ENCODE data around the gene NAV2.

The NAV2 gene

GRCh38 chr11:19805827-19806226 lies 93.2 kb downstream of the NAV2 start:
- no peak for DNase-seq (ENCODE audit: low read depth in 2 of 2)

GRCh38 chr11:19806251-19806650 lies 93.6 kb downstream of the NAV2 start:
- no peak for DNase-seq (ENCODE audit: low read depth in 2 of 2)

GRCh38 chr11:19808076-19808911 lies 95.7 kb downstream of the NAV2 start:
- no peak for DNase-seq (ENCODE audit: low read depth in 2 of 2)

GRCh38 chr11:19810852-19811251 lies 98.2 kb downstream of the NAV2 start:
- DNase-seq (ENCODE audit: low read depth in 2 of 2) = no peak

GRCh38 chr11:19811380-19811779 lies 98.7 kb downstream of the NAV2 start:
- DNase-seq (ENCODE audit: low read depth in 2 of 2) = no peak

- DNase-seq (ENCODE audit: low read depth in 2 of 2) = no peak
These were observed 99.5 kb downstream of the NAV2 start for GRCh38 chr11:19812096-19812495.

GRCh38 chr11:19812710-19813109 lies 100.1 kb downstream of the NAV2 start:
- DNase-seq (ENCODE audit: low read depth in 2 of 2) = no peak

- no peak for DNase-seq (ENCODE audit: low read depth in 2 of 2)
These were observed 100.7 kb downstream of the NAV2 start for GRCh38 chr11:19813158-19813879.

- DNase-seq (ENCODE audit: low read depth in 2 of 2) = no peak
These were observed 101.8 kb downstream of the NAV2 start for GRCh38 chr11:19814421-19814820.

GRCh38 chr11:19816040-19816439 lies 103.4 kb downstream of the NAV2 start:
- DNase-seq (ENCODE audit: low read depth in 2 of 2) = no peak

GRCh38 chr11:19816817-19817216 lies 104.2 kb downstream of the NAV2 start:
- no peak for DNase-seq (ENCODE audit: low read depth in 2 of 2)

GRCh38 chr11:19817265-19817851 lies 104.7 kb downstream of the NAV2 start:
- no peak for DNase-seq (ENCODE audit: low read depth in 2 of 2)

GRCh38 chr11:19817870-19818269 lies 105.2 kb downstream of the NAV2 start:
- no peak for DNase-seq (ENCODE audit: low read depth in 2 of 2)

GRCh38 chr11:19818619-19819018 lies 106.0 kb downstream of the NAV2 start:
- no peak for DNase-seq (ENCODE audit: low read depth in 2 of 2)

GRCh38 chr11:19819148-19819547 lies 106.5 kb downstream of the NAV2 start:
- no peak for DNase-seq (ENCODE audit: low read depth in 2 of 2)

- no peak for DNase-seq (ENCODE audit: low read depth in 2 of 2)
These were observed 107.5 kb downstream of the NAV2 start for GRCh38 chr11:19820100-19820499.

GRCh38 chr11:19821412-19821875 lies 108.8 kb downstream of the NAV2 start:
- no peak for DNase-seq (ENCODE audit: low read depth in 2 of 2)

GRCh38 chr11:19821993-19822392 lies 109.4 kb downstream of the NAV2 start:
- DNase-seq (ENCODE audit: low read depth in 2 of 2) = no peak

- no peak for DNase-seq (ENCODE audit: low read depth in 2 of 2)
These were observed 109.9 kb downstream of the NAV2 start for GRCh38 chr11:19822531-19822930.

- no peak for DNase-seq (ENCODE audit: low read depth in 2 of 2)
These were observed 114.0 kb downstream of the NAV2 start for GRCh38 chr11:19826606-19827005.

- no peak for DNase-seq (ENCODE audit: low read depth in 2 of 2)
These were observed 114.9 kb downstream of the NAV2 start for GRCh38 chr11:19827399-19828135.
